Smooth muscle cell (in vitro differentiated cells): Measurements from ENCODE around the gene CDC26. TPM values are rescaled to one million over a fixed set of nuclear protein-coding genes. Genes with fewer than 3 reads are reported as not detected.
A peak's percentile ranks its signal among the peaks of the same experiment; 100 is the strongest.

ENCODE experiments used
- DNase-seq: peaks from one replicate; lab custom pipeline; 2025; ENCODE audit not compliant: unreplicated experiment; lab: John Stamatoyannopoulos, UW
- H2AFZ ChIP-seq: fragments of 200-600 bp; sonication (generic); 2 replicates; pipeline ENCODE4 v1.6.0; 2016; ENCODE audit warnings: antibody characterized with exemption, low read depth, mild to moderate bottlenecking
- H3F3A ChIP-seq: fragments of 200-600 bp; sonication (generic); 2 replicates; pipeline ENCODE4 v1.6.0; 2017; ENCODE audit warnings: antibody characterized with exemption, low read depth
- H3K27ac ChIP-seq: fragments of 200-600 bp; sonication (generic); 2 replicates; pipeline ENCODE4 v1.5.1; 2016; ENCODE audit warnings: low read depth, mild to moderate bottlenecking
- H3K27me3 ChIP-seq: fragments of 200-600 bp; sonication (generic); 2 replicates; pipeline ENCODE4 v1.6.1; 2016; ENCODE audit warnings: low read depth, mild to moderate bottlenecking
- H3K36me3 ChIP-seq: fragments of 200-600 bp; sonication (generic); 2 replicates; pipeline ENCODE4 v1.5.1; 2016; ENCODE audit warnings: low read depth
- H3K4me1 ChIP-seq: fragments of 200-600 bp; sonication (generic); 2 replicates; pipeline ENCODE4 v1.5.1; 2016; ENCODE audit warnings: low read depth
- H3K4me2 ChIP-seq: fragments of 200-600 bp; sonication (generic); 2 replicates; pipeline ENCODE4 v1.6.0; 2016; ENCODE audit warnings: mild to moderate bottlenecking
- H3K4me3 ChIP-seq: fragments of 200-600 bp; sonication (generic); 2 replicates; pipeline ENCODE4 v1.5.1; 2016; ENCODE audit warnings: mild to moderate bottlenecking
- H3K79me2 ChIP-seq: fragments of 200-600 bp; sonication (generic); 2 replicates; pipeline ENCODE4 v1.6.0; 2016; ENCODE audit warnings: low read depth, mild to moderate bottlenecking
- H3K9ac ChIP-seq: fragments of 200-600 bp; sonication (generic); 2 replicates; pipeline ENCODE4 v1.6.0; 2016; ENCODE audit warnings: low read depth
- H3K9me3 ChIP-seq: fragments of 200-600 bp; sonication (generic); replicated peaks from 2 replicates; pipeline ENCODE4 v1.5.1; 2016; ENCODE audit warnings: low read depth
- H4K20me1 ChIP-seq: fragments of 200-600 bp; sonication (generic); 2 replicates; pipeline ENCODE4 v1.6.0; 2016; ENCODE audit warnings: low read depth
- WGBS: methylation state at CpG from one replicate; pipeline ENCODE4 v1.1.7; 2016; ENCODE audit warnings: low lambda C conversion rate; 5-methylcytosine and 5-hydroxymethylcytosine counted together
- polyA plus RNA-seq: library from polyadenylated mRNA; unstranded; fragments of >200 nt; fragmentation: Nextera tagmentation; extraction: Ambion mirVana; gene quantifications from 2 replicates; pipeline ENCODE4 v1.2.1, GENCODE V29; 2016
- total RNA-seq: library from RNA; depleted of rRNA; stranded (reverse); fragments of >200 nt; gene quantifications from 2 replicates; pipeline ENCODE4 v1.2.3, GENCODE V29; 2014
- TF ChIP-seq, protein P1 (sequence below): fragments of 200-600 bp; sonication (generic); IDR thresholded peaks from 2 replicates; pipeline ENCODE4 v1.5.1; 2017; ENCODE audit warnings: borderline replicate concordance, mild to moderate bottlenecking, antibody characterized with exemption; ENCODE audit not compliant: insufficient read depth, poor library complexity, severe bottlenecking

CDC26 gene
- total and polyA plus RNA-seq, 2 experiments from 2014 or later = 49.3 to 59.8 TPM

DNA sequence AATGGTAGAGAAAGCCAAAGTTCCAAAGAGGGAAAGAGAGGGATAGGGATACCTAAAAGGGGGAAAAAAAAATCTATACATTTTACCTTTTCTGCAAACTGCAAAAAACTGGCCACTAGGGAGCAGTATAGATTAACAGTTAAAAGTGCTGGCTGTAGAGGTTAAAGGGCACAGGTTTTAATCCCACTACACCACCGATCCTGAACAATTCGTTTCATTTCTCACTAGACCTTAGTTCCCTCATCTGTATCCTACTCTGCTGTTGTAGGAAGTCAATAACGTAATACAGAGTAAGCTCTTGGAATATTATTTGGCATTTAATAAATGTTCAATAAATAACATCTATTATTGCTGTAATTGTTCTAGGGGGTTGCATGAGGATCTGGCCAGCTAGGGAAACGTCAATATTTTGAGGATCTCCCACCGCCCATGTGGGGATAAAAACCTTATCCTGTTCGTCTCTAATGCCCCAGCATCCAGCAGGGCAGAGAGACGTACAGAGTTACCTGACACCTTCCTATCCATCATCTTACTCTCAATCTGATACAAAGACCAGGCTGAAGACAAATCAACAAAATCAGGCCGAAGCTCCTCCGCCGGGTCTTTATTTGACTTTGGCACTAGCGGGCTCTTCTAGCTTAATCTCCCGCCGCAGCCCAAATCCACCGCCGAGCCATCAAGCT lies 757 bp downstream of the CDC26 start:
- Histone ChIP-seq H4K20me1 (peaks cover 6% of the 10 kb centered on the region), H3K9me3 (no peaks in the 10 kb centered on the region), H3K79me2 (peaks cover 36% of the 10 kb centered on the region), H3K9ac (peak overlapping the region; percentile 95), H3K27me3 (no peaks in the 10 kb centered on the region), H3K4me3 (peak overlapping the region; percentile 70), H3K4me2 (peak overlapping the region; percentile 92), H3K27ac (peak overlapping the region; percentile 93), H3F3A (no peaks in the 10 kb centered on the region), H3K4me1 (peaks cover 10% of the 10 kb centered on the region), H2AFZ (peak overlapping the region; percentile 85), H3K36me3 (peaks cover 19% of the 10 kb centered on the region)
- TF ChIP-seq, protein P1, sequence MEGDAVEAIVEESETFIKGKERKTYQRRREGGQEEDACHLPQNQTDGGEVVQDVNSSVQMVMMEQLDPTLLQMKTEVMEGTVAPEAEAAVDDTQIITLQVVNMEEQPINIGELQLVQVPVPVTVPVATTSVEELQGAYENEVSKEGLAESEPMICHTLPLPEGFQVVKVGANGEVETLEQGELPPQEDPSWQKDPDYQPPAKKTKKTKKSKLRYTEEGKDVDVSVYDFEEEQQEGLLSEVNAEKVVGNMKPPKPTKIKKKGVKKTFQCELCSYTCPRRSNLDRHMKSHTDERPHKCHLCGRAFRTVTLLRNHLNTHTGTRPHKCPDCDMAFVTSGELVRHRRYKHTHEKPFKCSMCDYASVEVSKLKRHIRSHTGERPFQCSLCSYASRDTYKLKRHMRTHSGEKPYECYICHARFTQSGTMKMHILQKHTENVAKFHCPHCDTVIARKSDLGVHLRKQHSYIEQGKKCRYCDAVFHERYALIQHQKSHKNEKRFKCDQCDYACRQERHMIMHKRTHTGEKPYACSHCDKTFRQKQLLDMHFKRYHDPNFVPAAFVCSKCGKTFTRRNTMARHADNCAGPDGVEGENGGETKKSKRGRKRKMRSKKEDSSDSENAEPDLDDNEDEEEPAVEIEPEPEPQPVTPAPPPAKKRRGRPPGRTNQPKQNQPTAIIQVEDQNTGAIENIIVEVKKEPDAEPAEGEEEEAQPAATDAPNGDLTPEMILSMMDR = peak; percentile 69
- WGBS = 2% methylated on average over 15 of the region's 15 CpGs
- DNase-seq = no peak

DNA sequence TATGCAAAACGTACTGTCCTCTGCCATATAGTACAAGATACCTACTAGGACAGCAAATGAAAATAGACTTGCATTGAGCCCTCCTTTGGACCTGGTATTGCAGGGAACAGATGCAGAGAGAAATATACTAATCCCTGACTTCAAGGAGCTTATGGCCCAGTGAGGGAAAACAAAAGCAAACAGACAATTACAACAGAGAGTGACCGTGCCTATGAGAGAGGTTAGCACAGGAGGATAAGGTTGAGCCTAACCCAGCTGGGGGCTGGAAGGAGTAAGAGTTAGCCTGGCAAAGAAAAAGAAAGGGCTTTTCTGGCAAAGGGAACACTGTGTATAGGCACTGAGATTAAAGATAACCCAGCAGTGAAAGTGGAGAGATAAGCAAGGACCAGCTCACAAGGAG lies 5.5 kb downstream of the CDC26 start:
- TF ChIP-seq, protein P1 = no peak
- Histone ChIP-seq H3K9ac (no peak overlapping the region), H3K4me3 (no peak overlapping the region), H3K4me2 (no peak overlapping the region), H3K27ac (no peak overlapping the region), H3K36me3 (peaks cover 12% of the 10 kb centered on the region), H3K79me2 (peaks cover 13% of the 10 kb centered on the region), H3K9me3 (no peaks in the 10 kb centered on the region), H3F3A (no peaks in the 10 kb centered on the region), H4K20me1 (peaks cover 6% of the 10 kb centered on the region), H3K4me1 (peaks cover 4% of the 10 kb centered on the region), H2AFZ (no peak overlapping the region), H3K27me3 (no peaks in the 10 kb centered on the region)
- no peak for DNase-seq
- WGBS = 95% methylated on average over 2 of the region's 2 CpGs

DNA sequence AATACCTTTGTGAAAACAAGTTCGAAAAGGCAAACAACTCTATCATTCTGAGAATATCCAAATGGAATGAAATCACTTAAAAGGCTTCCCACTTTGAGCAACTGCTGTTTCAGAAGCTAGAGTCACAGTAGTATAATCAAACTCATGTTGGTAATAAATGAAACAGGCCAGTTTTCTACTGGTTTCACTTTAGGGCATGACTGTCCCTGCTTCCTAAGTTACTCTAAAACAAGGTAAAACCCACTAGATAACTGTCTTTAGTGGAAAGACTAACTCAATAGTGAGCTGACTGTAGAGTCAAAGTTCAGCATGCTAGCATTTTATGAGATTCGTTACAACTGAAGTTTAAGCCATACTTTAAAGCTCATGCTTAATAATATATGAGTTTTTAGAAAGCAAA lies 6.0 kb downstream of the CDC26 start:
- no peaks in the 10 kb centered on the region for H3F3A ChIP-seq
- WGBS = 95% methylated on average over 2 of the region's 2 CpGs
- no peak overlapping the region for H3K9ac ChIP-seq
- peaks cover 4% of the 10 kb centered on the region for H3K4me1 ChIP-seq
- peaks cover 6% of the 10 kb centered on the region for H4K20me1 ChIP-seq
- H3K4me2 ChIP-seq = no peak overlapping the region
- H3K27me3 ChIP-seq = no peaks in the 10 kb centered on the region
- no peak overlapping the region for H3K4me3 ChIP-seq
- H3K9me3 ChIP-seq = no peaks in the 10 kb centered on the region
- TF ChIP-seq, protein P1 = no peak
- peaks cover 12% of the 10 kb centered on the region for H3K36me3 ChIP-seq
- H2AFZ ChIP-seq = no peak overlapping the region
- no peak overlapping the region for H3K27ac ChIP-seq
- DNase-seq = no peak
- H3K79me2 ChIP-seq = peaks cover 13% of the 10 kb centered on the region
